ENCODE measurements around the gene HSPG2. TPM values are rescaled to one million over a fixed set of nuclear protein-coding genes. Genes with fewer than 3 reads are reported as not detected.
A peak's percentile ranks its signal among the peaks of the same experiment; 100 is the strongest.

HSPG2 gene
- total and polyA plus RNA-seq, 2 of the 13 experiments (the other 11 are each of a cell fraction or from before 2014, with no cell fraction given), result 9.1 to 13.1 TPM

GRCh38 chr1:21782868-21783678, 154.0 kb downstream of the HSPG2 start, which contains the start of gene USP48 (continued):
- peak; percentile 64; the same call in 1 of the 2 replicates for TF ChIP-seq ATF5 (CRISPR knock-in tag; IDR thresholded peaks at IDR 0.05; ENCODE audit: low read depth)
- no peak for TF ChIP-seq ZNF10 (CRISPR knock-in tag; IDR thresholded peaks at IDR 0.05; ENCODE audit: borderline replicate concordance, low read depth)
- TF ChIP-seq MLXIP (CRISPR knock-in tag; IDR thresholded peaks at IDR 0.05; ENCODE audit: borderline replicate concordance), result no peak; the same call in 1 of the 2 replicates
- no peak for TF ChIP-seq ADNP (CRISPR knock-in tag; IDR thresholded peaks at IDR 0.05)
- TF ChIP-seq NFATC3 (CRISPR knock-in tag; IDR thresholded peaks at IDR 0.05), result peak; percentile 48; the same call in 1 of the 2 replicates
- TF ChIP-seq ZFY (CRISPR knock-in tag; IDR thresholded peaks at IDR 0.05), result peak; percentile 90
- peak; percentile 31; the same call in 1 of the 2 replicates for TF ChIP-seq TEF (CRISPR knock-in tag; IDR thresholded peaks at IDR 0.05)
- TF ChIP-seq NFKBIZ (CRISPR knock-in tag; IDR thresholded peaks at IDR 0.05), result peak; percentile 69; the same call in 1 of the 2 replicates
- TF ChIP-seq POGK (CRISPR knock-in tag; conservative IDR thresholded peaks at IDR 0.05), result peak; percentile 89; the same call in 1 of the 2 replicates
- no peak for TF ChIP-seq PBX3 (CRISPR knock-in tag; IDR thresholded peaks at IDR 0.05; ENCODE audit: borderline replicate concordance)
- no peak for TF ChIP-seq ZBTB46 (CRISPR knock-in tag; IDR thresholded peaks at IDR 0.05; ENCODE audit: borderline replicate concordance)
- TF ChIP-seq TOE1 (CRISPR knock-in tag; IDR thresholded peaks at IDR 0.05), result 0 out of 2 replicates have a peak, but pooled peaks have one; percentile 8
- peak; percentile 76; the same call in 1 of the 2 replicates for TF ChIP-seq ZBTB26 (CRISPR knock-in tag; IDR thresholded peaks at IDR 0.05; ENCODE audit: borderline replicate concordance)
- TF ChIP-seq FOXO1 (CRISPR knock-in tag; IDR thresholded peaks at IDR 0.05), result no peak
- no peak for TF ChIP-seq KLF13 (CRISPR knock-in tag; IDR thresholded peaks at IDR 0.05)
- TF ChIP-seq HCFC1 (IDR thresholded peaks at IDR 0.05; ENCODE audit: low read depth, low read length), result peak; percentile 50; the same call in 1 of the 2 replicates
- peak; percentile 54; the same call in 1 of the 2 replicates for TF ChIP-seq ZNF34 (CRISPR knock-in tag; IDR thresholded peaks at IDR 0.05; ENCODE audit: borderline replicate concordance)
